ENCODE data around the gene CSNK1A1L. TPM values are rescaled to one million over a fixed set of nuclear protein-coding genes. Genes with fewer than 3 reads are reported as not detected.

The CSNK1A1L gene
- total RNA-seq: not detected in 2 replicates

GRCh38 chr13:37105251-37105714, at the start of gene CSNK1A1L:
Gene CSNK1A1L, minus strand, starts transcription at chr13:37105664. Its CDS starts 408 bp downstream, at chr13:37105256.

GRCh38 chr13:37058910-37059847, 46.3 kb downstream of the CSNK1A1L start, which contains the start of gene SUPT20H:
Gene SUPT20H, minus strand, starts transcription at chr13:37059688. Its CDS starts 8,198 bp downstream, at chr13:37051490.

Other genes with a start within 250 kb of the CSNK1A1L start
- gene SMAD9, start 185.4 kb downstream of the CSNK1A1L start, total RNA-seq: 24.2 and 30.6 TPM in 2 replicates
- 51.5 and 72.3 TPM in 2 replicates for gene ALG5, start 106.3 kb downstream of the CSNK1A1L start, total RNA-seq
- 26.9 and 35.3 TPM in 2 replicates for gene EXOSC8, start 104.9 kb downstream of the CSNK1A1L start, total RNA-seq
- 57.3 and 58.4 TPM in 2 replicates for gene SUPT20H, start 46.0 kb downstream of the CSNK1A1L start, total RNA-seq

All from articular chondrocyte of knee joint (primary cell).